Activated CD4-positive, alpha-beta T cell treated with anti-CD3 and anti-CD28 coated beads, Interleukin-2, Interleukin-6, amounts not matched to agents 100 ng/mL and 50 ng/mL, durations not matched to agents 16 hours and 8 hours (primary cell): ENCODE results near the gene PRR12.

Experiments
- DNase-seq: peaks from one replicate; pipeline ENCODE4 v3.0.0-alpha.2; 2020

The PRR12 gene

DNA sequence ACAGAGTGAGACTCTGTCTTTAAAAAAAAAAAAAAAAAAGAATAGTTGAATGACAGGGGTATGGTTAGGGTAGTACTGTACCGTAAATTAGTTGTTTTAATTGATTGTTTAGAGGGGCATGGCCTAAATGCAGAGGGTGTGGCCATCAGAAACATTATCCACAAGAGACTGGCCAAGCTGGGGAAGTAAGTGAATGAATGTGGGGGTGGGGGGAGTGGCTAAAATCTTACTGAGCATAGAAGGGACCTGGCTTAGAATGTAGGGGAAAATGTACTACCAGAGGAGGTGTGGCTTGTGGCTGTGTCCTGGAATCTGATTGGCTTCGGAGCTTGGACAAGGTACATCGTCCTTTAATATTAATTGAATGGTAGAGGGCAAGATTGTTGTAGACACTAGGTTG lies 78.5 kb downstream of the PRR12 start:
- no peak for DNase-seq

DNA sequence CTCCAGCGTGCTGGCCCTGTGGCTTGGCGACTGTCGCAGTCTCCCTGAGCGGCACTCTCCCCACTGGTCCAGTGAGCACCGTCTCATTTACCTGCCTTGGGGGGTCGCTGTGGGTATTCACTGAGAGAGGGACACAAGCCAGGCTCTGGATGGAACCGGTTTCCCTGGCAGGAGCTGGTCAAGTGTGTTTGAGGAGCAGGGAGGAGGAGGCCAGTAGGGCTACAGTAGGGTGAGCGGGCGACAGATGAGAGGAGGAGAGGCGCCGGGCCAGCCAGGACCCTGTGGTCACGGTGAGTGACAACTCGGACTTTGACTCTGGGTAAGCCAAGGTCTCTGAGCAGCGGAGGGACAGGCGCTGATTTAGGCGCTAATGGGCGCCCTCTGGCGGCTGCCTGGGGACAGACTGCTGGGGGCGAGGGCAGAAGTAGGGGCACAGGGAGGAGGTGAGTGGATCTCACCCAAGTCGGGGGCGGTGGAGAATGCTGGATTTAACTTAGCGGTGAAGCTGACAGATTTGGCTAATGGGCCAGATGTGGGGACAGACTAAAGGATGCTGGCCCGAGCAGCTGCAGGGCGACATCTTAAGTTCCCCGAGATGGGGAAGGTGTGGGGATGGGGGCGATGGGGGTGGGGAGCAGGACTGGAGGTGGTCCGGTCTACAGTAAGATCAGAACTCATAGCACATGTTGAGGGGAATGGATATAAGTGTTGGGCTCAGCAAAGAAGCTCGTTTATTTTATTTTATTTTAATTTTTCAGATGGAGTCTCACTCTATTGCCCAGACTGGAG lies 81.3 kb downstream of the PRR12 start:
- peak; percentile 87 for DNase-seq
